ENCODE results near the gene PMAIP1. TPM values are rescaled to one million over a fixed set of nuclear protein-coding genes. Genes with fewer than 3 reads are reported as not detected.
A peak's percentile ranks its signal among the peaks of the same experiment; 100 is the strongest.

PMAIP1 gene
- total and polyA plus RNA-seq, 9 of the 15 experiments (the other 6 are each of a cell fraction or from before 2014, with no cell fraction given) = 8.0 to 22.9 (median 14.9) TPM

GRCh38 chr18:59899298-59900221 lies at the start of gene PMAIP1 (continued):
- no peak for TF ChIP-seq TCF7L2 (IDR thresholded peaks at IDR 0.05; ENCODE audit: low read depth, low read length)
- TF ChIP-seq ZNF184 (CRISPR knock-in tag; IDR thresholded peaks at IDR 0.05) = no peak
- TF ChIP-seq TGIF2 (CRISPR knock-in tag; IDR thresholded peaks at IDR 0.05) = no peak
- TF ChIP-seq FOXO4 (CRISPR knock-in tag; IDR thresholded peaks at IDR 0.05) = no peak
- no peak for TF ChIP-seq SMARCA4 (IDR thresholded peaks at IDR 0.05)
- TF ChIP-seq MEF2A (IDR thresholded peaks at IDR 0.05; ENCODE audit: control insufficient read depth, low read depth, low read length) = no peak
- no peak for TF ChIP-seq MLX (CRISPR knock-in tag; conservative IDR thresholded peaks at IDR 0.05)
- no peak for TF ChIP-seq FOSL1 (tag; conservative IDR thresholded peaks at IDR 0.05)
- no peak for TF ChIP-seq ZNF253 (CRISPR knock-in tag; conservative IDR thresholded peaks at IDR 0.05)
- TF ChIP-seq ZNF449 (CRISPR knock-in tag; IDR thresholded peaks at IDR 0.05) = no peak
- TF ChIP-seq HLTF (IDR thresholded peaks at IDR 0.05) = no peak
- TF ChIP-seq L3MBTL2 (IDR thresholded peaks at IDR 0.05) = peak; percentile 89
- TF ChIP-seq PBX2 (CRISPR knock-in tag; IDR thresholded peaks at IDR 0.05; ENCODE audit: low read depth) = no peak
- TF ChIP-seq PBX2 (tag; conservative IDR thresholded peaks at IDR 0.05; ENCODE audit: low read depth) = no peak
- no peak for TF ChIP-seq KAT2B (IDR thresholded peaks at IDR 0.05; ENCODE audit: low read depth, low read length)
- no peak for TF ChIP-seq ZNF3 (CRISPR knock-in tag; IDR thresholded peaks at IDR 0.05)
- no peak for TF ChIP-seq ZNF551 (CRISPR knock-in tag; IDR thresholded peaks at IDR 0.05)
- no peak for TF ChIP-seq SAFB (IDR thresholded peaks at IDR 0.05; ENCODE audit: borderline replicate concordance, low read depth, low read length)
- no peak for TF ChIP-seq ZNF217 (CRISPR knock-in tag; IDR thresholded peaks at IDR 0.05)
- no peak; the same call in 1 of the 2 replicates for TF ChIP-seq CBX5 (IDR thresholded peaks at IDR 0.05; ENCODE audit: borderline replicate concordance, low read depth)
- no peak for TF ChIP-seq SNIP1 (IDR thresholded peaks at IDR 0.05; ENCODE audit: low read depth)
- TF ChIP-seq ZNF57 (CRISPR knock-in tag; IDR thresholded peaks at IDR 0.05) = no peak
- TF ChIP-seq ZFP1 (CRISPR knock-in tag; IDR thresholded peaks at IDR 0.05) = no peak
- TF ChIP-seq MTF1 (CRISPR knock-in tag; IDR thresholded peaks at IDR 0.05; ENCODE audit: borderline replicate concordance) = no peak
